ENCODE measurements around the gene AOPEP. TPM values are rescaled to one million over a fixed set of nuclear protein-coding genes. Genes with fewer than 3 reads are reported as not detected.

AOPEP gene
- total RNA-seq, 4 donors from 2014 or later, result 18.8 to 81.0 (median 32.1) TPM

DNA sequence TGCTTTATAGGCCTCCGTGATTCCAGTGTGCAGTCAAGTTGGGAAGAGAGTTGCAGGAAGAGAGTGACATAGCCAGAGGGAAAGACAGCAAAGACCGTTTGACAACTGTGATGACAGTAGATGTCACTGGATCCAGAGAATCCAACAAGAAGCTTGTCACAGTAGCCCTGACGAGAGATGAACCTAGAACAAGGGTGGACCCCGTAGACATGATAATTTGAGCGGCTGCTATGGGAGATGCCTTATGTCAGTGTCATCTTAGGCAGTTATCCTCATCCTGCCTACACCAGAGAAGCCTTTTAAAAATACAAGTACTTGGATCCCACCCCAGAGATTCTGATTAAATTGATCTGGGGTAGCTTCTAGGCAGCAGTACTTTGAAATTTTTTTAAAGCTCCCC lies 125.4 kb downstream of the AOPEP start:
- TF ChIP-seq, protein P1, sequence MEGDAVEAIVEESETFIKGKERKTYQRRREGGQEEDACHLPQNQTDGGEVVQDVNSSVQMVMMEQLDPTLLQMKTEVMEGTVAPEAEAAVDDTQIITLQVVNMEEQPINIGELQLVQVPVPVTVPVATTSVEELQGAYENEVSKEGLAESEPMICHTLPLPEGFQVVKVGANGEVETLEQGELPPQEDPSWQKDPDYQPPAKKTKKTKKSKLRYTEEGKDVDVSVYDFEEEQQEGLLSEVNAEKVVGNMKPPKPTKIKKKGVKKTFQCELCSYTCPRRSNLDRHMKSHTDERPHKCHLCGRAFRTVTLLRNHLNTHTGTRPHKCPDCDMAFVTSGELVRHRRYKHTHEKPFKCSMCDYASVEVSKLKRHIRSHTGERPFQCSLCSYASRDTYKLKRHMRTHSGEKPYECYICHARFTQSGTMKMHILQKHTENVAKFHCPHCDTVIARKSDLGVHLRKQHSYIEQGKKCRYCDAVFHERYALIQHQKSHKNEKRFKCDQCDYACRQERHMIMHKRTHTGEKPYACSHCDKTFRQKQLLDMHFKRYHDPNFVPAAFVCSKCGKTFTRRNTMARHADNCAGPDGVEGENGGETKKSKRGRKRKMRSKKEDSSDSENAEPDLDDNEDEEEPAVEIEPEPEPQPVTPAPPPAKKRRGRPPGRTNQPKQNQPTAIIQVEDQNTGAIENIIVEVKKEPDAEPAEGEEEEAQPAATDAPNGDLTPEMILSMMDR (IDR thresholded peaks at IDR 0.05; ENCODE audit: low read depth), result no peak

DNA sequence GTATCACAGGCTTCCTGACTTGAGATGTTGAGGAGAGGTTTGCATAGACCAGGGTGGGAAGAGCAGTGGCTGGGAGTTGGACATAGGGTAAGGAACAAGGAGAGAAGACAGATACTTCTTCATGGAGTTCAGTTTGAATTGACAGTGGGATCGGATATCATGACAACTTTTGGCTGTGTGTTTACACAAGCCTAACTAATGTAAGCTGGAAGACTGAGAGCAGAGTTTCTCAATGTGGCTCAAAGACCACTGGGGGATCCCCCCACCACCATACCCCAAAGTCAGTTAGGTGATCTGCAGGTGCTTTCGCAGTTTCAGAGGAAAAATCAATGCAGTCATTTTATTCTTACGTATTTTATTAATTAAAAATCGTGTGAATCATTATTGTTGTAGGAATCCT lies 125.9 kb downstream of the AOPEP start:
- TF ChIP-seq, protein P1 (IDR thresholded peaks at IDR 0.05; ENCODE audit: low read depth), result no peak

DNA sequence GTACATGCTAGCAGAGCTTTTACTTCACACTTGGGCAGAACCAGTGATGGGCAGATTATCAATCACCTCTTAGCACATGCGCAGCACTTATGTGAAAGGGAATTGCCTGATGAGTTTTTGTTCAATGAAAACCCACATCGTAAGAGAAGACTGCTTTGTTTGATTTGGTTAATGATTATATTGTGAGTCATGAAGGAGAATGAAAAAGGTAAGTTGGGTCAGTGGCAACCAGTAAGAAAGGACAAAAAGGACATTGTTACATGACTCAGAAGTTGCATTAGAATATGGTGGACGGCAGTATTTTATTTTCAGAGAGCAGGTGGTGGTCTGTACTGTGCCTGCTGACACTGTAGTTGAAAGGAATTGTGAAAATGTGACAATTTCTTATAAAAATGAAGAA lies 127.4 kb downstream of the AOPEP start:
- TF ChIP-seq, protein P1 (IDR thresholded peaks at IDR 0.05; ENCODE audit: low read depth), result no peak

DNA sequence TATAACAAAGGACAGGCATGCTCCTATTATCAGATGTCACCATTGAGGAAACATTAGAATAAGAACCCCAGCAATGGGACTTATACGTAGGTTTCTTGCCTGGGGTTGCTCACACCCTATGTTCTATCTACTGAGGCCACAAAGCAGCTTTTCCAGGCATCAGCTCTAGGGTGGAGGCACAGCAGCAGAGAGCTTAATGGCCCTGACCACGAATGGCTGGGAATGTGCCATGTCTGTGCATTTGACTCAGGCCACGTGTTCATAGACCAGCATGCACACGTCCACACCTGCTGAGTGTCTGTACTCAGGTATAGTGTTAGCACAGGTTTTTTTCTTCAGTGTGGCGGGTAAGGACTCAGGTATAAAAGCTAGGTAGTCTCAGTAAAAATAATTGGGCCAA lies 129.4 kb downstream of the AOPEP start:
- TF ChIP-seq, protein P1 (IDR thresholded peaks at IDR 0.05; ENCODE audit: low read depth), result no peak

DNA sequence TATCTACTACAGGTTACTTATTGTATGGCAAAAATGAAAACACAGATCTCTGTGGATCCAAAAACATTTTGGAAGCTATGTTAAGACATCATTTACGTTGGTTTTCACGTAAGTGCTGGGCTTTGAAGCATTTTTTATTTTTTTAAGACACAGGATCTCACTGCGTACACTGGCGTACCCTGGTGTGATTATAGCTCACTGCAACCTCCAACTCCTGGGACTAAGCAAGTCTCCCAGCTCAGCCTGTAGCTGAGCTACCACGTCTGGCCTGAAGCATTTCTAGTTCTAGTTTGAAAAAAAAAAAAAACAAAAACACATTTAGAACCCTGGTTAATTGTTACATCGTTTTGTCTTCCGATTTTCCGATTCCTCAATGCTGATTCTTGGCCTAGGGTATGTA lies 131.3 kb downstream of the AOPEP start:
- TF ChIP-seq, protein P1 (IDR thresholded peaks at IDR 0.05; ENCODE audit: low read depth), result no peak

DNA sequence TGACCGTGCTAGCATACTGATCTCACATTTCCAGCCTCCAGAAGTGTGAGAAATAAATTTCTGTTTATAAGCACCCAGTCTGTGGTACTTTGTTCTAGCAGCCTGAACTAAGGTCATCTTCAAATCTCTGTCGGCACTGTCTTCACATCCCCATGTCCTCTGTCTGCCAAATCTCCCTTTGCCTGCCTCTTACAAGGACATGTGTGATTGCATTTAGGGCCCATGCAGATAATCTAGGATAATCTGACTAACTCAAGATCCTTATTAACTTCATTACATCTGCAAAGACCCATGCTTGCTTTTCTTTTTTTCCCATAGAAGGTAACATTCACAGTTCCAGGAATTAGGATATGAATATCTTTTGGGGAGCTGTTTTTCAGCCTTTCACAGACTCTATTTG lies 132.7 kb downstream of the AOPEP start:
- TF ChIP-seq, protein P1 (IDR thresholded peaks at IDR 0.05; ENCODE audit: low read depth), result no peak

DNA sequence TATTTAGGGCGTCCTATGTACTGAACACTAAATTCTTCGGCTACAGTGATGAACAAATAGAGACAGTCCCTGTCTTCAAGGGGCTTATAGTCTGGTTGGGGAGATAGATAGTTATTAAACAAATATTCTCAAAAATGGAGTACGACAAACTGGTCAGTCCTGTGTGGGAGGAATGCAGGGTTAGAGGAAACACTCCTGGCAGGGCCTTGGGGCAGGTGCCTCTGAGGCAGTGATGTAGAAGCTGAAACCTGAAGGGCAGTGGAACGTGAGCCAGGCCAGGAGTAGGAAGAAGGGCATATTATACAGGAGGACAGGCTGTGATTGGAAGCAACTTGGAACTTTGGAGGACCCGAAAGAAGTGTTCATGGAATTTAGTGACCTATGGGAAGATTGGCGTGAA lies 133.4 kb downstream of the AOPEP start:
- TF ChIP-seq, protein P1 (IDR thresholded peaks at IDR 0.05; ENCODE audit: low read depth), result no peak
